Keratinocyte (primary cell): ENCODE results near the gene PDIA4.

Experiments
- EZH2 ChIP-seq: IDR thresholded peaks from one replicate; pipeline ENCODE4 v1.6.1; 2012; ENCODE audit warnings: inconsistent platforms, mild to moderate bottlenecking, low read length, moderate library complexity
- TF ChIP-seq, protein P1 (sequence below), 3 experiments: IDR thresholded peaks in 1 of 3; conservative IDR thresholded peaks in 1 of 3; optimal IDR thresholded peaks in 1 of 3; 2 replicates in 2 of 3; 3 replicates in 1 of 3; pipeline versions ENCODE3 to v1.5.1; 2011; ENCODE audit warnings: low read length in 3 of 3, mild to moderate bottlenecking in 3 of 3, moderate library complexity in 2 of 3, control low read depth in 1 of 3, inconsistent platforms in 1 of 3; ENCODE audit not compliant: insufficient read depth in 2 of 3; ENCODE audit errors: extremely low read depth in 1 of 3

DNA sequence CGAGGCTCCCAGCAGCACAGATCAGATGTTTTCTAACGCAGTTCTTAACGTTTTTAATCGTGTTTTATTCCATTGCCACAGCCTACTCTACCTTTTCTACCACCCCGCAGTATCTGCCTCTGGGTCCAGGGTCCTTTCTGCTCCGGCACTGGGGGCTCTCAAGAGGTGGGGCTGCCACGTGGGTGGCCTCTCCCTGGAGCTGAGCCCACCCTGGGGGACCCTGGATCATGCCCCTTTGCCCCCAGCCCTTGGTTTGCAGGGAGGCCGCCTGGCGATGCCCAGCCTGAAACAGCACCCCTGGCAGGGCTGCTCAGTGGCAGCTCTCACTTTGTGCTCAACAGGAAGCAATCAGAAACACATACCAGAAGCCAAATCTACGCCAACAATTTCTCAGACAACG, 25.3 kb downstream of the PDIA4 start:
- TF ChIP-seq, protein P1, sequence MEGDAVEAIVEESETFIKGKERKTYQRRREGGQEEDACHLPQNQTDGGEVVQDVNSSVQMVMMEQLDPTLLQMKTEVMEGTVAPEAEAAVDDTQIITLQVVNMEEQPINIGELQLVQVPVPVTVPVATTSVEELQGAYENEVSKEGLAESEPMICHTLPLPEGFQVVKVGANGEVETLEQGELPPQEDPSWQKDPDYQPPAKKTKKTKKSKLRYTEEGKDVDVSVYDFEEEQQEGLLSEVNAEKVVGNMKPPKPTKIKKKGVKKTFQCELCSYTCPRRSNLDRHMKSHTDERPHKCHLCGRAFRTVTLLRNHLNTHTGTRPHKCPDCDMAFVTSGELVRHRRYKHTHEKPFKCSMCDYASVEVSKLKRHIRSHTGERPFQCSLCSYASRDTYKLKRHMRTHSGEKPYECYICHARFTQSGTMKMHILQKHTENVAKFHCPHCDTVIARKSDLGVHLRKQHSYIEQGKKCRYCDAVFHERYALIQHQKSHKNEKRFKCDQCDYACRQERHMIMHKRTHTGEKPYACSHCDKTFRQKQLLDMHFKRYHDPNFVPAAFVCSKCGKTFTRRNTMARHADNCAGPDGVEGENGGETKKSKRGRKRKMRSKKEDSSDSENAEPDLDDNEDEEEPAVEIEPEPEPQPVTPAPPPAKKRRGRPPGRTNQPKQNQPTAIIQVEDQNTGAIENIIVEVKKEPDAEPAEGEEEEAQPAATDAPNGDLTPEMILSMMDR (optimal IDR thresholded peaks at IDR 0.05 in 1 of 3, IDR thresholded peaks at IDR 0.05 in 1 of 3, conservative IDR thresholded peaks at IDR 0.05 in 1 of 3; ENCODE audit: extremely low read depth in 1 of 3, insufficient read depth in 2 of 3, low read length in 3 of 3): no peak
- TF ChIP-seq EZH2: no peak
